ENCODE measurements around the gene AKT3. TPM values are rescaled to one million over a fixed set of nuclear protein-coding genes. Genes with fewer than 3 reads are reported as not detected.
A peak's percentile ranks its signal among the peaks of the same experiment; 100 is the strongest.

AKT3 gene
- polyA plus RNA-seq, 1 donor (not counting 4 experiments of a cell fraction or from before 2014, with no cell fraction given): 2.9 TPM

GRCh38 chr1:243751506-243751905, 98.5 kb downstream of the AKT3 start:
- Histone ChIP-seq H3K9ac (ENCODE audit: control insufficient read depth, extremely low read depth, insufficient read depth, low read length) (no peak overlapping the region), H2AFZ (ENCODE audit: control insufficient read depth, low read length) (no peak overlapping the region), H3K79me2 (ENCODE audit: control insufficient read depth, insufficient read depth, low read length) (no peaks in the 10 kb centered on the region), H3K9me1 (ENCODE audit: control insufficient read depth, extremely low read depth, insufficient read depth, low read length) (no peaks in the 10 kb centered on the region), H4K20me1 (ENCODE audit: control insufficient read depth, extremely low read depth, insufficient read depth, low read length) (no peaks in the 10 kb centered on the region), H3K9me3 (ENCODE audit: control insufficient read depth, low read depth, low read length) (no peaks in the 10 kb centered on the region), H3K36me3 (ENCODE audit: control insufficient read depth in 2 of 2, extremely low read depth in 1 of 2, insufficient read depth in 2 of 2, low read length in 2 of 2) (no peaks in the 10 kb centered on the region), H3K27me3 (ENCODE audit: control insufficient read depth, extremely low read depth, insufficient read depth, low read length) (no peaks in the 10 kb centered on the region), H3K4me2 (ENCODE audit: control insufficient read depth, extremely low read depth, insufficient read depth, low read depth, low read length) (no peak overlapping the region), H3K4me3 (ENCODE audit: control insufficient read depth in 2 of 3, extremely low read depth in 1 of 3, insufficient read depth in 2 of 3, low read depth in 1 of 3, low read length in 3 of 3) (no peak overlapping the region), H3K27ac (ENCODE audit: control insufficient read depth, insufficient read depth, low read length) (no peak overlapping the region), H3K4me1 (ENCODE audit: control insufficient read depth, extremely low read depth, insufficient read depth, low read length) (no peaks in the 10 kb centered on the region)
- DNase-seq (ENCODE audit: low read depth, low spot score): no peak
- FAIRE-seq: no peak
- dilution Hi-C loops (cut with MboI; ENCODE audit: extremely low pct_ligation_motif_present, low sequenced_read_pairs): no loop called here
- TF ChIP-seq, protein P1, sequence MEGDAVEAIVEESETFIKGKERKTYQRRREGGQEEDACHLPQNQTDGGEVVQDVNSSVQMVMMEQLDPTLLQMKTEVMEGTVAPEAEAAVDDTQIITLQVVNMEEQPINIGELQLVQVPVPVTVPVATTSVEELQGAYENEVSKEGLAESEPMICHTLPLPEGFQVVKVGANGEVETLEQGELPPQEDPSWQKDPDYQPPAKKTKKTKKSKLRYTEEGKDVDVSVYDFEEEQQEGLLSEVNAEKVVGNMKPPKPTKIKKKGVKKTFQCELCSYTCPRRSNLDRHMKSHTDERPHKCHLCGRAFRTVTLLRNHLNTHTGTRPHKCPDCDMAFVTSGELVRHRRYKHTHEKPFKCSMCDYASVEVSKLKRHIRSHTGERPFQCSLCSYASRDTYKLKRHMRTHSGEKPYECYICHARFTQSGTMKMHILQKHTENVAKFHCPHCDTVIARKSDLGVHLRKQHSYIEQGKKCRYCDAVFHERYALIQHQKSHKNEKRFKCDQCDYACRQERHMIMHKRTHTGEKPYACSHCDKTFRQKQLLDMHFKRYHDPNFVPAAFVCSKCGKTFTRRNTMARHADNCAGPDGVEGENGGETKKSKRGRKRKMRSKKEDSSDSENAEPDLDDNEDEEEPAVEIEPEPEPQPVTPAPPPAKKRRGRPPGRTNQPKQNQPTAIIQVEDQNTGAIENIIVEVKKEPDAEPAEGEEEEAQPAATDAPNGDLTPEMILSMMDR (optimal IDR thresholded peaks at IDR 0.05 in 1 of 3, IDR thresholded peaks at IDR 0.05 in 1 of 3, conservative IDR thresholded peaks at IDR 0.05 in 1 of 3; ENCODE audit: extremely low read depth in 1 of 3, insufficient read depth in 2 of 3, low read length in 3 of 3): no peak
- no peak for TF ChIP-seq EZH2 (IDR thresholded peaks at IDR 0.05; ENCODE audit: low read length)

DNA sequence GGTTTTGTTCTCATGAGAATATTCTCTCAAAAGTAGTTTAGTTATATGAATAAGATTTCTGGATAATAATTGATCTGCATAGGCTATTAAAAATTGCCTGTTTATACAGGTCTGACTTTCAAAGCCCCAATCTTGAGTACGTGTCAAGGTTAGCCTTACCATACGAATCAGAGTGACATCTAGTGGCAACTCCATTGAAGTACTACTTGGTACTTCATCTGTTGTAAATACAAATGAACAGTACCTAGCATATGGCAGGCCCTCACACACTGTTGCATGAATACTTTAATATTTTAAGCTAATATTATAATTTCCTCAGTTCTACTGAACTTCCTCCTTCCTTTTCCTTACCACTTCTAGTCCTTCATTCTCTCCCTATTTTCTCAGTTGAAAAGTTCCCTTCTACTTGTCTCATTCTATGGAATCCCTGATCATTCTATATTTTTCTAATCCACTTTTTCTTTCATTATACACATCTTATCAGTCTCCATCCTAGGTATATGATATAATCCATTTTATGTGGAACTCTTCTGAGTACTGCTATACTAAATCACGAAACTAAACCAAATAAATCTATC, 101.2 kb downstream of the AKT3 start:
- Histone ChIP-seq H3K9ac (ENCODE audit: control insufficient read depth, extremely low read depth, insufficient read depth, low read length) (no peak overlapping the region), H3K79me2 (ENCODE audit: control insufficient read depth, insufficient read depth, low read length) (no peaks in the 10 kb centered on the region), H4K20me1 (ENCODE audit: control insufficient read depth, extremely low read depth, insufficient read depth, low read length) (no peaks in the 10 kb centered on the region), H3K4me1 (ENCODE audit: control insufficient read depth, extremely low read depth, insufficient read depth, low read length) (no peaks in the 10 kb centered on the region), H2AFZ (ENCODE audit: control insufficient read depth, low read length) (no peak overlapping the region), H3K4me2 (ENCODE audit: control insufficient read depth, extremely low read depth, insufficient read depth, low read depth, low read length) (no peak overlapping the region), H3K27me3 (ENCODE audit: control insufficient read depth, extremely low read depth, insufficient read depth, low read length) (no peaks in the 10 kb centered on the region), H3K9me1 (ENCODE audit: control insufficient read depth, extremely low read depth, insufficient read depth, low read length) (no peaks in the 10 kb centered on the region), H3K9me3 (ENCODE audit: control insufficient read depth, low read depth, low read length) (no peaks in the 10 kb centered on the region), H3K36me3 (ENCODE audit: control insufficient read depth in 2 of 2, extremely low read depth in 1 of 2, insufficient read depth in 2 of 2, low read length in 2 of 2) (no peaks in the 10 kb centered on the region), H3K4me3 (ENCODE audit: control insufficient read depth in 2 of 3, extremely low read depth in 1 of 3, insufficient read depth in 2 of 3, low read depth in 1 of 3, low read length in 3 of 3) (no peak overlapping the region), H3K27ac (ENCODE audit: control insufficient read depth, insufficient read depth, low read length) (no peak overlapping the region)
- peak; percentile 86 for FAIRE-seq
- dilution Hi-C loops (cut with MboI; ENCODE audit: extremely low pct_ligation_motif_present, low sequenced_read_pairs): no loop called here
- peak; percentile 54 for DNase-seq (ENCODE audit: low read depth, low spot score)
- TF ChIP-seq, protein P1 (optimal IDR thresholded peaks at IDR 0.05 in 1 of 3, IDR thresholded peaks at IDR 0.05 in 1 of 3, conservative IDR thresholded peaks at IDR 0.05 in 1 of 3; ENCODE audit: extremely low read depth in 1 of 3, insufficient read depth in 2 of 3, low read length in 3 of 3): peak; percentile 57 to 70 (median 59)
- TF ChIP-seq EZH2 (IDR thresholded peaks at IDR 0.05; ENCODE audit: low read length): no peak
